ENCODE measurements around the gene PDE7B. TPM values are rescaled to one million over a fixed set of nuclear protein-coding genes. Genes with fewer than 3 reads are reported as not detected.

PDE7B gene
- polyA plus RNA-seq, 1 donor (not counting 4 experiments of a cell fraction or from before 2014, with no cell fraction given) = 0.01 TPM

- H3K27me3 ChIP-seq (ENCODE audit: control insufficient read depth, extremely low read depth, insufficient read depth, low read length) = no peaks in the 10 kb centered on the region
- no peaks in the 10 kb centered on the region for H3K9me1 ChIP-seq (ENCODE audit: control insufficient read depth, extremely low read depth, insufficient read depth, low read length)
- no peak overlapping the region for H2AFZ ChIP-seq (ENCODE audit: control insufficient read depth, low read length)
- H3K27ac ChIP-seq (ENCODE audit: control insufficient read depth, insufficient read depth, low read length) = no peak overlapping the region
- no peak for TF ChIP-seq EZH2 (IDR thresholded peaks at IDR 0.05; ENCODE audit: low read length)
- TF ChIP-seq CTCF (optimal IDR thresholded peaks at IDR 0.05 in 1 of 3, IDR thresholded peaks at IDR 0.05 in 1 of 3, conservative IDR thresholded peaks at IDR 0.05 in 1 of 3; ENCODE audit: extremely low read depth in 1 of 3, insufficient read depth in 2 of 3, low read length in 3 of 3) = no peak
- H3K4me3 ChIP-seq (ENCODE audit: control insufficient read depth in 2 of 3, extremely low read depth in 1 of 3, insufficient read depth in 2 of 3, low read depth in 1 of 3, low read length in 3 of 3) = no peak overlapping the region
- no peak overlapping the region for H3K9ac ChIP-seq (ENCODE audit: control insufficient read depth, extremely low read depth, insufficient read depth, low read length)
- FAIRE-seq = no peak
- H3K36me3 ChIP-seq (ENCODE audit: control insufficient read depth in 2 of 2, extremely low read depth in 1 of 2, insufficient read depth in 2 of 2, low read length in 2 of 2) = no peaks in the 10 kb centered on the region
- no peaks in the 10 kb centered on the region for H3K4me1 ChIP-seq (ENCODE audit: control insufficient read depth, extremely low read depth, insufficient read depth, low read length)
- no peaks in the 10 kb centered on the region for H3K79me2 ChIP-seq (ENCODE audit: control insufficient read depth, insufficient read depth, low read length)
- no peak overlapping the region for H3K4me2 ChIP-seq (ENCODE audit: control insufficient read depth, extremely low read depth, insufficient read depth, low read depth, low read length)
- no peaks in the 10 kb centered on the region for H3K9me3 ChIP-seq (ENCODE audit: control insufficient read depth, low read depth, low read length)
- no peak for DNase-seq (ENCODE audit: low read depth, low spot score)
- H4K20me1 ChIP-seq (ENCODE audit: control insufficient read depth, extremely low read depth, insufficient read depth, low read length) = no peaks in the 10 kb centered on the region
- dilution Hi-C loops (cut with MboI; ENCODE audit: extremely low pct_ligation_motif_present, low sequenced_read_pairs) = no loop called here
Measured at GRCh38 chr6:136171231-136171630, 319.7 kb downstream of the PDE7B start.

GRCh38 chr6:136173519-136174507 is 322.3 kb downstream of the PDE7B start:
- no peaks in the 10 kb centered on the region for H3K36me3 ChIP-seq (ENCODE audit: control insufficient read depth in 2 of 2, extremely low read depth in 1 of 2, insufficient read depth in 2 of 2, low read length in 2 of 2)
- no peaks in the 10 kb centered on the region for H3K9me1 ChIP-seq (ENCODE audit: control insufficient read depth, extremely low read depth, insufficient read depth, low read length)
- no peaks in the 10 kb centered on the region for H3K27me3 ChIP-seq (ENCODE audit: control insufficient read depth, extremely low read depth, insufficient read depth, low read length)
- dilution Hi-C loops (cut with MboI; ENCODE audit: extremely low pct_ligation_motif_present, low sequenced_read_pairs) = no loop called here
- no peaks in the 10 kb centered on the region for H3K4me1 ChIP-seq (ENCODE audit: control insufficient read depth, extremely low read depth, insufficient read depth, low read length)
- no peaks in the 10 kb centered on the region for H3K9me3 ChIP-seq (ENCODE audit: control insufficient read depth, low read depth, low read length)
- H3K9ac ChIP-seq (ENCODE audit: control insufficient read depth, extremely low read depth, insufficient read depth, low read length) = no peak overlapping the region
- no peak for TF ChIP-seq CTCF (optimal IDR thresholded peaks at IDR 0.05 in 1 of 3, IDR thresholded peaks at IDR 0.05 in 1 of 3, conservative IDR thresholded peaks at IDR 0.05 in 1 of 3; ENCODE audit: extremely low read depth in 1 of 3, insufficient read depth in 2 of 3, low read length in 3 of 3)
- TF ChIP-seq EZH2 (IDR thresholded peaks at IDR 0.05; ENCODE audit: low read length) = no peak
- H3K79me2 ChIP-seq (ENCODE audit: control insufficient read depth, insufficient read depth, low read length) = no peaks in the 10 kb centered on the region
- no peak overlapping the region for H3K27ac ChIP-seq (ENCODE audit: control insufficient read depth, insufficient read depth, low read length)
- no peak overlapping the region for H3K4me2 ChIP-seq (ENCODE audit: control insufficient read depth, extremely low read depth, insufficient read depth, low read depth, low read length)
- no peak overlapping the region for H2AFZ ChIP-seq (ENCODE audit: control insufficient read depth, low read length)
- FAIRE-seq (no peak), DNase-seq (ENCODE audit: low read depth, low spot score) (no peak)
- no peak overlapping the region for H3K4me3 ChIP-seq (ENCODE audit: control insufficient read depth in 2 of 3, extremely low read depth in 1 of 3, insufficient read depth in 2 of 3, low read depth in 1 of 3, low read length in 3 of 3)
- no peaks in the 10 kb centered on the region for H4K20me1 ChIP-seq (ENCODE audit: control insufficient read depth, extremely low read depth, insufficient read depth, low read length)
